Kidney tubule cell (primary cell): Measurements from ENCODE around the gene TCERG1.

Experiments used
- DNase-seq: peaks from one replicate; pipeline ENCODE4 v3.0.0-alpha.2; 2018; ENCODE audit warnings: low spot score

The TCERG1 gene

DNA sequence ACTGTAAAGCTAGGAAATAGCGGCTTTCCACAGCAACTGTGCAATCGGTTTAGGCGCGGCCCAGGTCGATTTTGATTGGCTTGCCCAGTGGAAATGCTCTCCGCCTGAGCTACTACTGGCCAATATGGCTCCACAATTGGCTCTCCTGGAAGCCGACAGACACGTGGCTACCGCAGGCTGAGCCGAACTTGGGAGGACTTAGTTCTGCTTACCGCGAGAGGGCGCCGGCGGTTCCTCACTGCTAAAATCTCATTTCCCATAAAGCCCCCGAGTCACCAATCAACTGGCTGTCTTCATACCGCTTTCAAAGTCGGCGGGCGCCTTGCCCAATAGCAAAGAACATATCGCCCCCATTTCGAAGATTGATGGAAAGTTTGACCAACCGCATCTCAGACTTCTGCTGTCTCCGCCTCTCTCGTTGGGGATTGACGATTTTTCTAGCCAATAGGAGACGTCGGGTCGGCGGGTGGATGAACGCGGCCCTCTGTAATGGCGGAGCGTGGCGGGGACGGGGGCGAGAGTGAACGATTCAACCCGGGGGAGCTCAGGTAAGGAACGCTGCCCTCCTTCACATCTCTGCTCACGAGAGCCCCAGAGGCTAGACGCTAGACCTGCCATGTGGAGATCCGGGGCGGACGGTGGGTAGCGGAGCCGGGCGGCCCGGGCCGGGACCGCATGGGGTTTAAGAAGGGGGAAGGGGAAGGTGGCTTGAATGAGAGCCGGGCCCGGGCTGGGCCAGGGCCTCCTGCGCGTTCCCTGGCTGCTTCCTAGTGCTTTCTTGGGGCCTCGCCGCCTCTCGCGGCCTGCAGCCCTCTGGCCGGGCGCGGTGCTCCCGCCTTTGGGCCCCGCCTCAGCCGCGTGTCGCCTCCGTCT lies at the start of gene TCERG1:
TSS of gene TCERG1 (plus strand) at position 473 of the 873 bp plus-strand sequence. CDS start at position 490, 17 bp downstream.
- DNase-seq = peak; percentile 100

- no peak for DNase-seq
Observed at GRCh38 chr5:146398826-146399225, 48.3 kb upstream of the TCERG1 start.

DNA sequence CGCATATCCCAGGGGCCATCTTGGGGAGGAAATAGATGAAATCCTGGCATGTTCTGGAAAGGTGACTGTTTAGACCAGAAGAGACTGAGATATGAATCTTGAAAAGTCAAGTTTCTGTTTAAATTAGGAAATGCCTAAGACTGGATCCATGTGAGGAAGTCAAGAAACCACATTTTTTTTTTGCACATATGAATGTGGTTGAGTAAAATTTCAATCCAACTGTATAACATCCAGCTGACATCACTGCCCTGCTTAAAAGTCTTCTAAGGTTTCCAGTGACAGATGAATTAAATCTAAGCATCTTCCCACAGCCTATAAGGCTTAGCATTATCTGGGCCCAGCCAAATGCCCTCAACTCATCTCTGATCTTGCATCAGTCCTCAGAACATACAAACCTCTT lies 47.7 kb upstream of the TCERG1 start:
- DNase-seq = no peak

- DNase-seq = no peak
Observed at GRCh38 chr5:146400201-146400600, 46.9 kb upstream of the TCERG1 start.

GRCh38 chr5:146401021-146401420 lies 46.1 kb upstream of the TCERG1 start:
- no peak for DNase-seq

DNA sequence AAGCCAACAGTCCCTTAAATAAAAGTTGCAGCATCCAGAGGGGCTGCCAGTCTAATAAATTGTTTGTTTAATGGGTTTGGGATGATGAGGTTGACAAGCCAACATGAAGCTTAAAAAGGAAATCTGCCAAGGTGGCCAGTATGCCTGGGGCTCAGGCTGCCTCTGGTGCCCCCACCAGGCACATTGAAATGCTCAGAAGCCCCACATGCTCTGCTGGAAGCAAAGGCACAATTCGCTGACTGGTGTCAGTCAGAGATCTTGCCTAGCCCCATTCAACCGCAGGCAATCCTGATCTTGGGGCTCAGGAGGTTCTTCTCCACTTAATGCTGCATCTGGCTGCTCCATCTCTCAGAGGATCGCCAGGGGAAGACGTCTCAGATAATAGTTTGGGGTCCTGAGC lies 44.2 kb upstream of the TCERG1 start:
- no peak for DNase-seq

- peak; percentile 49 for DNase-seq
Observed at GRCh38 chr5:146409054-146409671, 38.0 kb upstream of the TCERG1 start.

GRCh38 chr5:146410272-146410671 lies 36.9 kb upstream of the TCERG1 start:
- DNase-seq = no peak

GRCh38 chr5:146419696-146420095 lies 27.4 kb upstream of the TCERG1 start:
- DNase-seq = no peak

DNA sequence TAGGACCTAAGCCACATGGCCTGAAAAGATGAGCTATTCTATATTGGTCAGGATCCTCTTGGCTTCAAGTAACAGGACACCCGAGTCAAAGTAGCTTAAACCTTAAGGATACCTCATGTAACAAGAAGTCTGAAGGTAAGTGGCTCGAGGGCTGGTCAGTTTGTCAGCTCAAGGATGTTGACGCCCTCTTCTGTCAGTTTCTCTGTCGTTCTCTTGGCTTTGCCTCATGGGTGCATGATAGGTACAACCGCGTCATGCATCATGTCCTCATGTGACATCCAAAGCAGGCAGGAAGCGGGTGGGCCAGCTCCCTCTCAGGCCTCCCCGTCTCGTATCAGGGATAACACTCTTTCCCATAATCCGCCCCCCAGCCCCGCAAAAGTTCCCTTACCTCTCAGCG lies 22.1 kb upstream of the TCERG1 start:
- no peak for DNase-seq

GRCh38 chr5:146426305-146426704 lies 20.8 kb upstream of the TCERG1 start:
- DNase-seq = no peak

- DNase-seq = peak; percentile 56
Observed at GRCh38 chr5:146426853-146427618, 20.1 kb upstream of the TCERG1 start.

GRCh38 chr5:146427619-146427997 lies 19.5 kb upstream of the TCERG1 start:
- DNase-seq = no peak

- no peak for DNase-seq
Observed at GRCh38 chr5:146428658-146429057, 18.5 kb upstream of the TCERG1 start.

DNA sequence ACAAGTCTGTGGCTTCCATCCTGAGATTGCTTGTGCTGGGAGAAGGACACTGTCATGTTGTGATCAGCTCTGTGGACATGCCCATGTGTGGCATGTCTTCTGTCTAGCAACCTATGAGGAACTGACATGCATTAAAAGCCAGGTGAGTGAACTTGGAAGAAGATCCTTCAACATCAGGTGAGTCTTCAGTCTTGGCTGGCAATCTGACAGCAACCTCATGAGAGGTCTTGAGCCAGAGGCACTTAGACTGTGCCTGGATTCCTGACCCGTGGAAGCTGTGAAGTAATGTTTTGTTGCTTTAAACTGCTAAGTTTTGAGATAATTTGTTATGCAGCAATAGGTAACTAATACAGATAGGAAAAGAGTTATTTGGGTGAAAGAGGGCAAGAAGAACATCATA lies 6.8 kb upstream of the TCERG1 start:
- DNase-seq = no peak

DNA sequence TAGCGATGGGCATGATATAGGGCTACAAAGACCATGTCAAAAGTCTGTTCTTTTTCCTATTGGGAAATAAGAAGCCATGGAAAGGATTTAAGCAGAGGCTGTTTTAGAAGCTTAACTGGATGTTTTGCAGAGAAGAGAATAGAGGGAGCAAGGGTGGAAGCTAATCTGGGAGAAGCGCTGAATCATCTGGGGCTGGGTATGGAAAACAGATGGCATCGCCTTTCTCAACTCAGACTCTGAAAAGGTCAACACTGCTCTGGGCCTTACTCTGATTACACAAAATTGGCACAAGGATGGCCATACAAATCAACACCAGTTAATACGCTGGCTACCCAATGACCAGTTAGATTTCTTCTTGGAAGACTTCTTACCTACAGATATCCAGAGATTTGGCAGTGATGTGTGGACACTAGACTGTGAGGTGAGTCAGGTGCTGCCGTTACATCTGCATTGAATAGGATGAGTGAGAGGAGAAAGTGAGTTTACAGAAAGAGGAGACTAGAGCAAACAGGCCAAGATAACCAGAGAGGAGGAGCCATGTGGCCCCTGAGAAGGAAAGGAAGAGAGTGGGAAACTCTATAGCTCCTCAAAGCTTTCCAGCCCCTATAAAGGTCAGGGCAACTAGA lies 6.2 kb upstream of the TCERG1 start:
- DNase-seq = no peak

DNA sequence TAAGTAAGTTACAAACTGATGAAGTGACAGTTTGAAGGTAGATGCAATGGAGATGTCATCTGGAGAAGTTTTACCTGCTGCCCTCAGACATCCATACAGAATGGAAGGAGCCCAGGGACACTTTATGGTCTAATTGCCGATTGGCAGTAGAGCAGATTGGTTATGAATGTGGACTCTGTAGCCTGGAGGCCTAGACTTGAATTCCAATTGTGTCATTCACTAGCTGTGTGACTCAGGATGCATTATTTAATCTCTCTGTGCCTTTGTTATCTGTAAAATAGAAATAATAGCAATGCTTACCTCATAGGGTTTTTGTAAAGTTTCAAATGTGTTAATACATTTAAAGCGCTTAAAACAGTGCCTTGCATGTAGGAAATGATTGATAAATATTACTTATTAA lies 5.2 kb upstream of the TCERG1 start:
- peak; percentile 47 for DNase-seq

DNA sequence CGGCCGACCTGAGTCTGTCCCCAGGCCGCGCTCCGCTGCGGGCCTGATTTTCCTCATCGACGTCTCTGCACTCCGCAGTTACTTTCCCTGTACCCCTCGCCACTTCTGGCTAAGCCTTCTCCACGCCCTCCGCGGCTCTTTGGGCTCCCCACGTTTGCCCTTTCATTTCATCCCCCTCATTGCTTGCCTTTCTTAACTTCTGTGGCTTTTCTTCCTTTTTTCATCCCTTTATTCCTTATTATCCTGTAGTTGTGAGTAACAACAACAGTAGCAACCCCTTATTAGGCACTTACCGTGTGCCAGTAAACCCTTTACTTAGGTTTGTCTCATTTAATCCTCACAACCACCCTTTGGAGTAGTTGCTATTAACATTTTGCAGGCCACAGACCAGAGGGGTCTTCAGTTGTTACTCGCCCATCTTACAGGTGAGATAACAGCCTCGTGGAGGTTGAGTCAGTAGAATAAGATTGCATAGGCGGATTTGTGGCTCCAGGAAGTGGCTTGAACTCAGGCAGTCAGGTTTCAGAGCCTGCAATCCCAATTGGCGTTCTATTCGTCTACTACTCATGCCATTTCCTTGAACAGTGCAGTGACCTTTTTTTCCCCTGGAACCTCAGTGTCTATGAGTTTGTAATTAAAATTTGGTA lies 724 bp downstream of the TCERG1 start:
- peak; percentile 79 for DNase-seq

DNA sequence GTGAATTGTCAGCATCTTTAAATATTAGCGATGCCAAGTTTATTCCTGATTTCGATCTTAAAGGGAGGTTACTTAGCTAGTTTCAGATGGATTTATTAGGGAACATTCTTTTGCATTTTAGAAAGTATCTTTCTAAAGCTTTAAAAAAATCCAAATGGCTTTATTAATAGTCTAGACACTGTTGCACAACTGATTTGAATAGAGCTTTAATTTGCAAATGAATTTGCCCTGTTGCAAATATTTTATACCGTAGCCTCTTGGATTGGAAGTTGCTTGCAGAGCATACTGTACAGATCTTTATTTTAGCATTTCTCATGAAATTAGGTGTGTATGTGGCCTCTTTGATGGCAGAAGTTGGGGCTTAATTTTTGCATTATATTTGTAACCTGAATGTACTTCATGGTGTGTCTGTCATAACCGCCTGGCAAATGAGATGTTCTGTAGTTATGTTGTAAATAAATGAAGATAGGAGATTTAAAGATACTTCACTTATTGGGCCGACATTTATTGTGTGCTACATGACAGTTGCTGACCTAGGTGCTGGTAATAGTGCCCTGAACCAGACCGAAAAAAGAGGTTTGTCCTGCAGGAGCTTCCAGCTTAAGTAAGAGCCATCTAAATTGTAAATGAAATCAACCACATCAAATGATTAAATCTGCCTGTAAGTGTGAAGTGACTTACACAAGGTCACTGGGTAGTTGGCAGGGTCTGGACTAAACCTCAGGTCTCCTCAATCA lies 1.8 kb downstream of the TCERG1 start:
- peak; percentile 10 for DNase-seq

GRCh38 chr5:146450002-146450401 lies 2.9 kb downstream of the TCERG1 start:
- no peak for DNase-seq

DNA sequence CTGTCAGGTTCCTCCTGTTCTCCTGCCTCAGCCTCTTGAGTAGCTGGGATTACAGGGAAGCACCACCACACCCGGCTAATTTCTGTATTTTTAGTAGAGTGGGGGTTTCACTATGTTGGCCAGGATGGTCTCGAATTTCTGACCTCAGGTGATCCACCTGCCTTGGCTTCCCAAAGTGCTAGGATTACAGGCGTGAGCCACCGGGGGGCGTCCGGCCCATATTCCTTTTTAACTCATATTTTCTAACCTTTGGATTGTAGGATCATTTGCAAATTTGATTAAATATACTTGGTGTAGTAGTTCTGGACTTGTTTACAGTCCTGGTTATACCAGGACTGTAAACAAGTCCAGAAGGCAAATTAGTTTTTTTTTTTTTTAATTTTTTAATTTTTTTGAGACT lies 4.3 kb downstream of the TCERG1 start:
- DNase-seq = no peak
